Neural cell (in vitro differentiated cells): ENCODE data around the gene HLA-DMA. TPM values are rescaled to one million over a fixed set of nuclear protein-coding genes. Genes with fewer than 3 reads are reported as not detected.

Experiments
- H2AFZ ChIP-seq: fragments of 200-600, 300-800 bp; sonication (generic), shearing (Covaris generic); 2 replicates; pipeline ENCODE4 v1.6.0; 2014; ENCODE audit warnings: low read depth, mild to moderate bottlenecking, antibody characterized with exemption, low read length, moderate library complexity
- H3F3A ChIP-seq: fragments of 200-600 bp; shearing (Covaris generic); 2 replicates; pipeline ENCODE4 v1.6.1; 2016; ENCODE audit warnings: mild to moderate bottlenecking, moderate library complexity, mixed read lengths, antibody characterized with exemption, low read length; ENCODE audit not compliant: insufficient read depth, poor library complexity, severe bottlenecking
- H3K27ac ChIP-seq: fragments of 200-600, 300-800 bp; sonication (generic), shearing (Covaris generic); 2 replicates; pipeline ENCODE4 v1.5.1; 2014; ENCODE audit warnings: mild to moderate bottlenecking, low read length, moderate library complexity
- H3K27me3 ChIP-seq: fragments of 300-800, 200-600 bp; sonication (generic), shearing (Covaris generic); 2 replicates; pipeline ENCODE4 v1.6.0; 2014; ENCODE audit warnings: mild to moderate bottlenecking, low read depth, low read length, moderate library complexity; ENCODE audit not compliant: insufficient read depth
- H3K36me3 ChIP-seq: fragments of 300-800, 200-600 bp; sonication (generic), shearing (Covaris generic); 2 replicates; pipeline ENCODE4 v1.5.1; 2014; ENCODE audit warnings: mild to moderate bottlenecking, antibody characterized with exemption, low read length, moderate library complexity; ENCODE audit not compliant: insufficient read depth
- H3K4me2 ChIP-seq: fragments of 300-800, 200-600 bp; sonication (generic), shearing (Covaris generic); 2 replicates; pipeline ENCODE4 v1.6.0; 2014; ENCODE audit warnings: mild to moderate bottlenecking, low read length
- H3K4me3 ChIP-seq: fragments of 300-800, 200-600 bp; sonication (generic), shearing (Covaris generic); 2 replicates; pipeline ENCODE4 v1.5.1; 2014; ENCODE audit warnings: mild to moderate bottlenecking, low read length, moderate library complexity
- H3K79me2 ChIP-seq: fragments of 200-600 bp; shearing (Covaris generic); replicated peaks from 2 replicates; pipeline ENCODE4 v1.6.0; 2014; ENCODE audit warnings: mild to moderate bottlenecking, low read length, moderate library complexity; ENCODE audit not compliant: insufficient read depth
- H3K9ac ChIP-seq: fragments of 300-800, 200-600 bp; sonication (generic), shearing (Covaris generic); 2 replicates; pipeline ENCODE4 v1.6.1; 2016; ENCODE audit warnings: mild to moderate bottlenecking, low read length, mixed read lengths
- H3K9me2 ChIP-seq: fragments of 200-600 bp; shearing (Covaris generic); 2 replicates; pipeline ENCODE4 v1.6.1; 2016; ENCODE audit warnings: mild to moderate bottlenecking, low read length, mixed read lengths; ENCODE audit not compliant: insufficient read depth
- H3K9me3 ChIP-seq: fragments of 200-600, 300-800 bp; sonication (generic), shearing (Covaris generic); 2 replicates; pipeline ENCODE4 v1.6.1; 2016; ENCODE audit warnings: mild to moderate bottlenecking, mixed run types, low read length, moderate library complexity, mixed read lengths
- H4K20me1 ChIP-seq: fragments of 200-600 bp; shearing (Covaris generic); 2 replicates; pipeline ENCODE4 v1.6.1; 2016; ENCODE audit warnings: mild to moderate bottlenecking, mixed run types; ENCODE audit not compliant: insufficient read depth
- EP300 ChIP-seq: fragments of 450-650 bp; conservative IDR thresholded peaks from 2 replicates; pipeline ENCODE4 v1.6.1; 2014; ENCODE audit warnings: antibody characterized with exemption, mild to moderate bottlenecking, moderate library complexity; ENCODE audit not compliant: poor library complexity, severe bottlenecking
- EZH2 ChIP-seq: fragments of 200-600, 300-800 bp; shearing (Covaris generic), sonication (generic); IDR thresholded peaks from 2 replicates; pipeline ENCODE4 v1.6.1; 2014; ENCODE audit warnings: antibody characterized with exemption, low read length, borderline replicate concordance, mild to moderate bottlenecking; ENCODE audit not compliant: insufficient read depth, poor library complexity, severe bottlenecking
- MXI1 ChIP-seq: fragments of 450-650 bp; conservative IDR thresholded peaks from 2 replicates; pipeline ENCODE4 v1.6.1; 2014; ENCODE audit warnings: antibody characterized with exemption, mild to moderate bottlenecking; ENCODE audit not compliant: poor library complexity, severe bottlenecking
- POLR2AphosphoS5 ChIP-seq: IDR thresholded peaks from 2 replicates; pipeline ENCODE4 v1.6.1; 2012
- RAD21 ChIP-seq: fragments of 450-650 bp; conservative IDR thresholded peaks from 2 replicates; pipeline ENCODE4 v1.6.1; 2014; ENCODE audit warnings: antibody characterized with exemption, mild to moderate bottlenecking, moderate library complexity
- SMC3 ChIP-seq: fragments of 450-650 bp; conservative IDR thresholded peaks from 2 replicates; pipeline ENCODE4 v1.6.1; 2014; ENCODE audit warnings: antibody characterized with exemption, mild to moderate bottlenecking, moderate library complexity; ENCODE audit not compliant: poor library complexity
- TAF1 ChIP-seq: IDR thresholded peaks from 2 replicates; pipeline ENCODE4 v1.6.1; 2012; ENCODE audit warnings: low read depth
- polyA plus RNA-seq: library from polyadenylated mRNA; depleted of rRNA; stranded (reverse); fragments of >200 nt; gene quantifications from 2 replicates; pipeline ENCODE4 v1.2.3, GENCODE V29; 2014
- TF ChIP-seq, protein P1 (sequence below): fragments of 450-650 bp; IDR thresholded peaks from 2 replicates; pipeline ENCODE4 v1.5.1; 2014; ENCODE audit warnings: antibody characterized with exemption, mild to moderate bottlenecking, moderate library complexity; ENCODE audit not compliant: poor library complexity, severe bottlenecking
- TF ChIP-seq, protein P2 (sequence below): IDR thresholded peaks from 2 replicates; pipeline ENCODE4 v1.6.1; 2012; ENCODE audit warnings: borderline replicate concordance

Gene HLA-DMA
- polyA plus RNA-seq, 1 donor from 2014 or later, result 4.4 TPM

GRCh38 chr6:32993363-32993973 is 40.6 kb upstream of the HLA-DMA start:
- Histone ChIP-seq H4K20me1 (no peaks in the 10 kb centered on the region), H3K27me3 (no peaks in the 10 kb centered on the region), H3F3A (no peaks in the 10 kb centered on the region), H3K27ac (no peak overlapping the region), H3K9me2 (no peaks in the 10 kb centered on the region), H3K79me2 (no peaks in the 10 kb centered on the region), H3K36me3 (no peaks in the 10 kb centered on the region), H3K4me3 (no peak overlapping the region), H3K4me2 (no peak overlapping the region), H3K9ac (no peak overlapping the region), H2AFZ (no peak overlapping the region), H3K9me3 (no peaks in the 10 kb centered on the region)
- TF ChIP-seq POLR2AphosphoS5, result no peak
- TF ChIP-seq, protein P1, sequence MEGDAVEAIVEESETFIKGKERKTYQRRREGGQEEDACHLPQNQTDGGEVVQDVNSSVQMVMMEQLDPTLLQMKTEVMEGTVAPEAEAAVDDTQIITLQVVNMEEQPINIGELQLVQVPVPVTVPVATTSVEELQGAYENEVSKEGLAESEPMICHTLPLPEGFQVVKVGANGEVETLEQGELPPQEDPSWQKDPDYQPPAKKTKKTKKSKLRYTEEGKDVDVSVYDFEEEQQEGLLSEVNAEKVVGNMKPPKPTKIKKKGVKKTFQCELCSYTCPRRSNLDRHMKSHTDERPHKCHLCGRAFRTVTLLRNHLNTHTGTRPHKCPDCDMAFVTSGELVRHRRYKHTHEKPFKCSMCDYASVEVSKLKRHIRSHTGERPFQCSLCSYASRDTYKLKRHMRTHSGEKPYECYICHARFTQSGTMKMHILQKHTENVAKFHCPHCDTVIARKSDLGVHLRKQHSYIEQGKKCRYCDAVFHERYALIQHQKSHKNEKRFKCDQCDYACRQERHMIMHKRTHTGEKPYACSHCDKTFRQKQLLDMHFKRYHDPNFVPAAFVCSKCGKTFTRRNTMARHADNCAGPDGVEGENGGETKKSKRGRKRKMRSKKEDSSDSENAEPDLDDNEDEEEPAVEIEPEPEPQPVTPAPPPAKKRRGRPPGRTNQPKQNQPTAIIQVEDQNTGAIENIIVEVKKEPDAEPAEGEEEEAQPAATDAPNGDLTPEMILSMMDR, result no peak
- TF ChIP-seq RAD21, result no peak
- TF ChIP-seq TAF1, result no peak
- TF ChIP-seq, protein P2, sequence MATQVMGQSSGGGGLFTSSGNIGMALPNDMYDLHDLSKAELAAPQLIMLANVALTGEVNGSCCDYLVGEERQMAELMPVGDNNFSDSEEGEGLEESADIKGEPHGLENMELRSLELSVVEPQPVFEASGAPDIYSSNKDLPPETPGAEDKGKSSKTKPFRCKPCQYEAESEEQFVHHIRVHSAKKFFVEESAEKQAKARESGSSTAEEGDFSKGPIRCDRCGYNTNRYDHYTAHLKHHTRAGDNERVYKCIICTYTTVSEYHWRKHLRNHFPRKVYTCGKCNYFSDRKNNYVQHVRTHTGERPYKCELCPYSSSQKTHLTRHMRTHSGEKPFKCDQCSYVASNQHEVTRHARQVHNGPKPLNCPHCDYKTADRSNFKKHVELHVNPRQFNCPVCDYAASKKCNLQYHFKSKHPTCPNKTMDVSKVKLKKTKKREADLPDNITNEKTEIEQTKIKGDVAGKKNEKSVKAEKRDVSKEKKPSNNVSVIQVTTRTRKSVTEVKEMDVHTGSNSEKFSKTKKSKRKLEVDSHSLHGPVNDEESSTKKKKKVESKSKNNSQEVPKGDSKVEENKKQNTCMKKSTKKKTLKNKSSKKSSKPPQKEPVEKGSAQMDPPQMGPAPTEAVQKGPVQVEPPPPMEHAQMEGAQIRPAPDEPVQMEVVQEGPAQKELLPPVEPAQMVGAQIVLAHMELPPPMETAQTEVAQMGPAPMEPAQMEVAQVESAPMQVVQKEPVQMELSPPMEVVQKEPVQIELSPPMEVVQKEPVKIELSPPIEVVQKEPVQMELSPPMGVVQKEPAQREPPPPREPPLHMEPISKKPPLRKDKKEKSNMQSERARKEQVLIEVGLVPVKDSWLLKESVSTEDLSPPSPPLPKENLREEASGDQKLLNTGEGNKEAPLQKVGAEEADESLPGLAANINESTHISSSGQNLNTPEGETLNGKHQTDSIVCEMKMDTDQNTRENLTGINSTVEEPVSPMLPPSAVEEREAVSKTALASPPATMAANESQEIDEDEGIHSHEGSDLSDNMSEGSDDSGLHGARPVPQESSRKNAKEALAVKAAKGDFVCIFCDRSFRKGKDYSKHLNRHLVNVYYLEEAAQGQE, result no peak
- no peak for TF ChIP-seq EZH2
- no peak for TF ChIP-seq EP300
- TF ChIP-seq MXI1, result no peak
- no peak for TF ChIP-seq SMC3

DNA sequence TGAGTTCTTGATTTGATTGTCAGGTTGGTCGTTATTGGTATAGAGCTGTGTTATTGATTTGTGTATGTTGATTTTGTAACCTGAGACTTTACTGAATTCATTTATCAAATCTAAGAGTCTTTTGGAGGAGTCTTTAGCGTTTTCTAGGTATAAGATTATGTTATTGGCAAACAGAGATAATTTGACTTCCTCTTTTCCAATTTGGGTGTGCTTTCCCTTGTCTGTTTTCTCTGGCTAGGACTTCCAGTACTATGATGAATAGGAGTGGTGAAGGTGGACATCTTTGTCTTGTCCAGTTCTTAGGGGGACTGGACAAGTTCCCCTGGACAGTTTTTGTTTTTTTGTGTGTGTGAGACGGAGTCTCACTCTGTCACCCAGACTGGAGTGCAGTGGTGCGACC is 39.1 kb upstream of the HLA-DMA start:
- no peak for TF ChIP-seq POLR2AphosphoS5
- TF ChIP-seq, protein P2, result no peak
- TF ChIP-seq, protein P1, result no peak
- TF ChIP-seq MXI1, result no peak
- TF ChIP-seq EZH2, result no peak
- TF ChIP-seq EP300, result no peak
- no peak for TF ChIP-seq TAF1
- TF ChIP-seq RAD21, result no peak
- no peak for TF ChIP-seq SMC3
- no peak overlapping the region for H2AFZ ChIP-seq
- no peaks in the 10 kb centered on the region for H3K27me3 ChIP-seq
- no peak overlapping the region for H3K9ac ChIP-seq
- H3K9me2 ChIP-seq, result no peaks in the 10 kb centered on the region
- no peaks in the 10 kb centered on the region for H3K36me3 ChIP-seq
- H3K79me2 ChIP-seq, result no peaks in the 10 kb centered on the region
- no peaks in the 10 kb centered on the region for H4K20me1 ChIP-seq
- no peak overlapping the region for H3K27ac ChIP-seq
- H3F3A ChIP-seq, result no peaks in the 10 kb centered on the region
- no peak overlapping the region for H3K4me2 ChIP-seq
- H3K4me3 ChIP-seq, result no peak overlapping the region
- H3K9me3 ChIP-seq, result no peaks in the 10 kb centered on the region
